Measurements from ENCODE around the gene CTBS. TPM values are rescaled to one million over a fixed set of nuclear protein-coding genes. Genes with fewer than 3 reads are reported as not detected.
"Not testable (repeated sequence)": the region's sequence is repeated elsewhere in the genome, so short reads cannot be mapped to it uniquely, and the experiment has no call there.

Gene CTBS
- total RNA-seq, 1 donor from 2014 or later, result 9.3 TPM

GRCh38 chr1:84508510-84508909, 65.7 kb downstream of the CTBS start:
- Histone ChIP-seq H3K27me3 (ENCODE audit: control insufficient read depth, insufficient read depth, low read length) (no peaks in the 10 kb centered on the region), H3K36me3 (ENCODE audit: control insufficient read depth, insufficient read depth, low read length) (no peaks in the 10 kb centered on the region), H3K4me3 (ENCODE audit: low read depth, low read length) (no peak overlapping the region)
- no peak for DNase-seq (ENCODE audit: low read depth)
- TF ChIP-seq CTCF (IDR thresholded peaks at IDR 0.05; ENCODE audit: insufficient read depth, low read length, poor library complexity, severe bottlenecking), result no peak

- not testable (repeated sequence) for DNase-seq (ENCODE audit: low read depth); H3K4me3 ChIP-seq (ENCODE audit: low read depth, low read length); H3K27me3 ChIP-seq (ENCODE audit: control insufficient read depth, insufficient read depth, low read length); H3K36me3 ChIP-seq (ENCODE audit: control insufficient read depth, insufficient read depth, low read length)
Measured at GRCh38 chr1:84507887-84508286, 66.4 kb downstream of the CTBS start.

GRCh38 chr1:84506729-84507453, 67.3 kb downstream of the CTBS start:
- H3K36me3 ChIP-seq (ENCODE audit: control insufficient read depth, insufficient read depth, low read length), result no peaks in the 10 kb centered on the region
- TF ChIP-seq CTCF (IDR thresholded peaks at IDR 0.05; ENCODE audit: insufficient read depth, low read length, poor library complexity, severe bottlenecking), result no peak
- no peak for DNase-seq (ENCODE audit: low read depth)
- H3K27me3 ChIP-seq (ENCODE audit: control insufficient read depth, insufficient read depth, low read length), result no peaks in the 10 kb centered on the region
- H3K4me3 ChIP-seq (ENCODE audit: low read depth, low read length), result peak overlapping the region; percentile 96

GRCh38 chr1:84506002-84506728, 68.1 kb downstream of the CTBS start, which contains the start of the genes GNG5 and SPATA1:
TSS of gene GNG5 (minus strand) at chr1:84506581. CDS start at chr1:84506091, 490 bp downstream.
TSS of gene SPATA1 (plus strand) at chr1:84506386. CDS start at chr1:84516360, 9,974 bp downstream.
- TF ChIP-seq CTCF (IDR thresholded peaks at IDR 0.05; ENCODE audit: insufficient read depth, low read length, poor library complexity, severe bottlenecking), result no peak
- Histone ChIP-seq H3K4me3 (ENCODE audit: low read depth, low read length) (peak within 1 kb of the TSS; percentile 96), H3K36me3 (ENCODE audit: control insufficient read depth, insufficient read depth, low read length) (no peaks in the 10 kb centered on the region), H3K27me3 (ENCODE audit: control insufficient read depth, insufficient read depth, low read length) (no peaks in the 10 kb centered on the region)
- DNase-seq (ENCODE audit: low read depth), result peak; percentile 79

- no peak for TF ChIP-seq CTCF (IDR thresholded peaks at IDR 0.05; ENCODE audit: insufficient read depth, low read length, poor library complexity, severe bottlenecking)
- Histone ChIP-seq H3K36me3 (ENCODE audit: control insufficient read depth, insufficient read depth, low read length) (no peaks in the 10 kb centered on the region), H3K4me3 (ENCODE audit: low read depth, low read length) (peak overlapping the region; percentile 96), H3K27me3 (ENCODE audit: control insufficient read depth, insufficient read depth, low read length) (no peaks in the 10 kb centered on the region)
- DNase-seq (ENCODE audit: low read depth), result no peak
Measured at GRCh38 chr1:84505493-84506001, 68.7 kb downstream of the CTBS start.

Data from kidney epithelial cell (primary cell).